Measurements from ENCODE around the gene MINDY4.

The MINDY4 gene

GRCh38 chr7:30851651-30852307 is 80.6 kb downstream of the MINDY4 start:
- Histone ChIP-seq H3K4me3 (ENCODE audit: low read depth in 1 of 2, low read length in 2 of 2) (peak overlapping the region in 1 of 2 donors; percentile 33), H3K27ac (ENCODE audit: low read length) (peak overlapping the region; percentile 50), H3K36me3 (ENCODE audit: control insufficient read depth in 1 of 2, insufficient read depth in 2 of 2, low read length in 2 of 2) (peaks cover 3 to 8% of the 10 kb centered on the region in 2 donors), H3K4me1 (ENCODE audit: control insufficient read depth in 1 of 2, insufficient read depth in 2 of 2, low read length in 2 of 2) (peaks cover 0 to 7% of the 10 kb centered on the region in 2 donors), H3K27me3 (ENCODE audit: low read depth, low read length) (no peaks in the 10 kb centered on the region), H3K9me3 (ENCODE audit: control insufficient read depth in 1 of 2, low read length in 2 of 2) (no peaks in the 10 kb centered on the region)

- H3K4me1 ChIP-seq (ENCODE audit: control insufficient read depth in 1 of 2, insufficient read depth in 2 of 2, low read length in 2 of 2): peaks cover 0 to 5% of the 10 kb centered on the region in 2 donors
- H3K4me3 ChIP-seq (ENCODE audit: low read depth in 1 of 2, low read length in 2 of 2): peak overlapping the region in 1 of 2 donors; percentile 33
- peak overlapping the region; percentile 50 for H3K27ac ChIP-seq (ENCODE audit: low read length)
- H3K9me3 ChIP-seq (ENCODE audit: control insufficient read depth in 1 of 2, low read length in 2 of 2): no peaks in the 10 kb centered on the region
- H3K36me3 ChIP-seq (ENCODE audit: control insufficient read depth in 1 of 2, insufficient read depth in 2 of 2, low read length in 2 of 2): peaks cover 7 to 11% of the 10 kb centered on the region in 2 donors
- H3K27me3 ChIP-seq (ENCODE audit: low read depth, low read length): no peaks in the 10 kb centered on the region
These were observed 81.1 kb downstream of the MINDY4 start for GRCh38 chr7:30852308-30852684.

GRCh38 chr7:30852744-30853288 is 81.6 kb downstream of the MINDY4 start:
- Histone ChIP-seq H3K4me1 (ENCODE audit: control insufficient read depth in 1 of 2, insufficient read depth in 2 of 2, low read length in 2 of 2) (peaks cover 0 to 5% of the 10 kb centered on the region in 2 donors), H3K36me3 (ENCODE audit: control insufficient read depth in 1 of 2, insufficient read depth in 2 of 2, low read length in 2 of 2) (peaks cover 7 to 12% of the 10 kb centered on the region in 2 donors)

GRCh38 chr7:30853576-30853975 is 82.4 kb downstream of the MINDY4 start:
- no peak overlapping the region for H3K27ac ChIP-seq (ENCODE audit: low read length)
- H3K36me3 ChIP-seq (ENCODE audit: control insufficient read depth in 1 of 2, insufficient read depth in 2 of 2, low read length in 2 of 2): peaks cover 7 to 17% of the 10 kb centered on the region in 2 donors
- peaks cover 0 to 5% of the 10 kb centered on the region in 2 donors for H3K4me1 ChIP-seq (ENCODE audit: control insufficient read depth in 1 of 2, insufficient read depth in 2 of 2, low read length in 2 of 2)

More at GRCh38 chr7:30852744-30853288, 81.6 kb downstream of the MINDY4 start:
- Histone ChIP-seq H3K9me3 (ENCODE audit: control insufficient read depth in 1 of 2, low read length in 2 of 2) (no peaks in the 10 kb centered on the region), H3K27me3 (ENCODE audit: low read depth, low read length) (no peaks in the 10 kb centered on the region), H3K27ac (ENCODE audit: low read length) (peak overlapping the region; percentile 50), H3K4me3 (ENCODE audit: low read depth in 1 of 2, low read length in 2 of 2) (peak overlapping the region in 1 of 2 donors; percentile 33)

GRCh38 chr7:30855936-30856335 is 84.7 kb downstream of the MINDY4 start:
- H3K9me3 ChIP-seq (ENCODE audit: control insufficient read depth in 1 of 2, low read length in 2 of 2): no peaks in the 10 kb centered on the region
- H3K27ac ChIP-seq (ENCODE audit: low read length): no peak overlapping the region
- no peaks in the 10 kb centered on the region for H3K27me3 ChIP-seq (ENCODE audit: low read depth, low read length)
- no peak overlapping the region for H3K4me3 ChIP-seq (ENCODE audit: low read depth in 1 of 2, low read length in 2 of 2)
- H3K36me3 ChIP-seq (ENCODE audit: control insufficient read depth in 1 of 2, insufficient read depth in 2 of 2, low read length in 2 of 2): peaks cover 7 to 20% of the 10 kb centered on the region in 2 donors
- H3K4me1 ChIP-seq (ENCODE audit: control insufficient read depth in 1 of 2, insufficient read depth in 2 of 2, low read length in 2 of 2): peaks cover 0 to 5% of the 10 kb centered on the region in 2 donors

More at GRCh38 chr7:30853576-30853975, 82.4 kb downstream of the MINDY4 start:
- Histone ChIP-seq H3K27me3 (ENCODE audit: low read depth, low read length) (no peaks in the 10 kb centered on the region), H3K9me3 (ENCODE audit: control insufficient read depth in 1 of 2, low read length in 2 of 2) (no peaks in the 10 kb centered on the region), H3K4me3 (ENCODE audit: low read depth in 1 of 2, low read length in 2 of 2) (no peak overlapping the region)

- H3K36me3 ChIP-seq (ENCODE audit: control insufficient read depth in 1 of 2, insufficient read depth in 2 of 2, low read length in 2 of 2): peaks cover 7 to 20% of the 10 kb centered on the region in 2 donors
- no peak overlapping the region for H3K27ac ChIP-seq (ENCODE audit: low read length)
- peaks cover 0 to under 1% of the 10 kb centered on the region in 2 donors for H3K4me1 ChIP-seq (ENCODE audit: control insufficient read depth in 1 of 2, insufficient read depth in 2 of 2, low read length in 2 of 2)
- H3K9me3 ChIP-seq (ENCODE audit: control insufficient read depth in 1 of 2, low read length in 2 of 2): no peaks in the 10 kb centered on the region
- H3K27me3 ChIP-seq (ENCODE audit: low read depth, low read length): no peaks in the 10 kb centered on the region
- no peak overlapping the region for H3K4me3 ChIP-seq (ENCODE audit: low read depth in 1 of 2, low read length in 2 of 2)
These were observed 87.4 kb downstream of the MINDY4 start for GRCh38 chr7:30858576-30858975.

GRCh38 chr7:30859202-30859939 is 88.2 kb downstream of the MINDY4 start:
- peaks cover 7 to 16% of the 10 kb centered on the region in 2 donors for H3K36me3 ChIP-seq (ENCODE audit: control insufficient read depth in 1 of 2, insufficient read depth in 2 of 2, low read length in 2 of 2)
- peaks cover 0 to 9% of the 10 kb centered on the region in 2 donors for H3K4me1 ChIP-seq (ENCODE audit: control insufficient read depth in 1 of 2, insufficient read depth in 2 of 2, low read length in 2 of 2)
- H3K27me3 ChIP-seq (ENCODE audit: low read depth, low read length): no peaks in the 10 kb centered on the region
- no peak overlapping the region for H3K4me3 ChIP-seq (ENCODE audit: low read depth in 1 of 2, low read length in 2 of 2)
- H3K9me3 ChIP-seq (ENCODE audit: control insufficient read depth in 1 of 2, low read length in 2 of 2): no peaks in the 10 kb centered on the region
- no peak overlapping the region for H3K27ac ChIP-seq (ENCODE audit: low read length)

- Histone ChIP-seq H3K27me3 (ENCODE audit: low read depth, low read length) (no peaks in the 10 kb centered on the region), H3K4me1 (ENCODE audit: control insufficient read depth in 1 of 2, insufficient read depth in 2 of 2, low read length in 2 of 2) (peaks cover 0 to 9% of the 10 kb centered on the region in 2 donors), H3K36me3 (ENCODE audit: control insufficient read depth in 1 of 2, insufficient read depth in 2 of 2, low read length in 2 of 2) (peaks cover 7 to 16% of the 10 kb centered on the region in 2 donors), H3K4me3 (ENCODE audit: low read depth in 1 of 2, low read length in 2 of 2) (no peak overlapping the region), H3K27ac (ENCODE audit: low read length) (no peak overlapping the region), H3K9me3 (ENCODE audit: control insufficient read depth in 1 of 2, low read length in 2 of 2) (no peaks in the 10 kb centered on the region)
These were observed 88.8 kb downstream of the MINDY4 start for GRCh38 chr7:30859940-30860496.

GRCh38 chr7:30861612-30862011 is 90.4 kb downstream of the MINDY4 start:
- no peak overlapping the region for H3K4me3 ChIP-seq (ENCODE audit: low read depth in 1 of 2, low read length in 2 of 2)
- no peaks in the 10 kb centered on the region for H3K27me3 ChIP-seq (ENCODE audit: low read depth, low read length)
- H3K9me3 ChIP-seq (ENCODE audit: control insufficient read depth in 1 of 2, low read length in 2 of 2): no peaks in the 10 kb centered on the region
- H3K4me1 ChIP-seq (ENCODE audit: control insufficient read depth in 1 of 2, insufficient read depth in 2 of 2, low read length in 2 of 2): peaks cover 0 to 9% of the 10 kb centered on the region in 2 donors
- no peak overlapping the region for H3K27ac ChIP-seq (ENCODE audit: low read length)
- H3K36me3 ChIP-seq (ENCODE audit: control insufficient read depth in 1 of 2, insufficient read depth in 2 of 2, low read length in 2 of 2): peaks cover 5 to 12% of the 10 kb centered on the region in 2 donors

- Histone ChIP-seq H3K4me3 (ENCODE audit: low read depth in 1 of 2, low read length in 2 of 2) (no peak overlapping the region), H3K4me1 (ENCODE audit: control insufficient read depth in 1 of 2, insufficient read depth in 2 of 2, low read length in 2 of 2) (peaks cover 4 to 9% of the 10 kb centered on the region in 2 donors), H3K27me3 (ENCODE audit: low read depth, low read length) (no peaks in the 10 kb centered on the region), H3K36me3 (ENCODE audit: control insufficient read depth in 1 of 2, insufficient read depth in 2 of 2, low read length in 2 of 2) (peaks cover 0 to 5% of the 10 kb centered on the region in 2 donors), H3K27ac (ENCODE audit: low read length) (no peak overlapping the region), H3K9me3 (ENCODE audit: control insufficient read depth in 1 of 2, low read length in 2 of 2) (no peaks in the 10 kb centered on the region)
These were observed 91.9 kb downstream of the MINDY4 start for GRCh38 chr7:30862995-30863705.

- Histone ChIP-seq H3K4me3 (ENCODE audit: low read depth in 1 of 2, low read length in 2 of 2) (no peak overlapping the region), H3K27ac (ENCODE audit: low read length) (no peak overlapping the region), H3K9me3 (ENCODE audit: control insufficient read depth in 1 of 2, low read length in 2 of 2) (no peaks in the 10 kb centered on the region), H3K4me1 (ENCODE audit: control insufficient read depth in 1 of 2, insufficient read depth in 2 of 2, low read length in 2 of 2) (peaks cover 4 to 9% of the 10 kb centered on the region in 2 donors), H3K27me3 (ENCODE audit: low read depth, low read length) (no peaks in the 10 kb centered on the region), H3K36me3 (ENCODE audit: control insufficient read depth in 1 of 2, insufficient read depth in 2 of 2, low read length in 2 of 2) (peaks cover 0 to 3% of the 10 kb centered on the region in 2 donors)
These were observed 92.5 kb downstream of the MINDY4 start for GRCh38 chr7:30863706-30864035.
